Stimulated activated CD8-positive, alpha-beta memory T cell treated with anti-CD3 and anti-CD28 coated beads, Interleukin-15, amount 100 ng/mL, for 48 hours (primary cell): ENCODE results near the gene TNFRSF8.

Experiments
- DNase-seq, 2 donors: peaks; one replicate each; pipeline ENCODE4 v3.0.0-alpha.2; 2020; ENCODE audit warnings: low read depth in 2 of 2

Gene TNFRSF8

GRCh38 chr1:12188115-12188514 lies 125.0 kb downstream of the TNFRSF8 start:
- no peak for DNase-seq

- no peak for DNase-seq
These were observed 125.7 kb downstream of the TNFRSF8 start for GRCh38 chr1:12188657-12189327.

GRCh38 chr1:12189328-12189682 lies 126.2 kb downstream of the TNFRSF8 start:
- no peak for DNase-seq

- no peak for DNase-seq
These were observed 128.3 kb downstream of the TNFRSF8 start for GRCh38 chr1:12191242-12192032.
